HepG2 (cell line): Measurements from ENCODE around the gene NBEAL1. TPM values are rescaled to one million over a fixed set of nuclear protein-coding genes. Genes with fewer than 3 reads are reported as not detected.

ENCODE experiments used
- CCDC6 ChIP-seq: sonication (generic); formaldehyde crosslinking; IDR thresholded peaks from 2 replicates; pipeline ENCODE4 v1.8.1; 2022; ENCODE audit warnings: mild to moderate bottlenecking, missing genetic modification reagents, moderate library complexity
- GATAD1 ChIP-seq: IDR thresholded peaks from 2 replicates; pipeline ENCODE4 v1.6.1; 2016; ENCODE audit warnings: missing genetic modification reagents, missing compliant biosample characterization
- IKZF5 ChIP-seq: IDR thresholded peaks from 2 replicates; pipeline ENCODE4 v1.6.1; 2018; ENCODE audit warnings: missing genetic modification reagents, mild to moderate bottlenecking, missing compliant biosample characterization
- LCORL ChIP-seq, 2 experiments: fragments of 450-650 bp in 1 of 2; sonication (generic) in 1 of 2; formaldehyde crosslinking in 1 of 2; IDR thresholded peaks; 2 replicates each; pipeline versions ENCODE4 v1.5.0 to v1.6.1; 2017 to 2020; ENCODE audit warnings: antibody characterized with exemption in 1 of 2, missing genetic modification reagents in 1 of 2
- MAFK ChIP-seq, 2 experiments: IDR thresholded peaks in 1 of 2; conservative IDR thresholded peaks in 1 of 2; 2 replicates each; pipeline ENCODE4 v1.6.1; 2011; ENCODE audit warnings: improper control_type of control experiment in 2 of 2, low read length in 2 of 2
- NFATC3 ChIP-seq: sonication (generic); formaldehyde crosslinking; IDR thresholded peaks from 2 replicates; pipeline ENCODE4 v1.5.1; 2020; ENCODE audit warnings: mild to moderate bottlenecking, missing genetic modification reagents
- NR2C2 ChIP-seq: sonication (generic); formaldehyde crosslinking; IDR thresholded peaks from 2 replicates; pipeline ENCODE4 v1.4.0; 2020; ENCODE audit warnings: missing genetic modification reagents, mild to moderate bottlenecking, moderate library complexity, borderline replicate concordance
- PHF20 ChIP-seq: sonication (generic); formaldehyde crosslinking; IDR thresholded peaks from 2 replicates; pipeline ENCODE4 v1.5.0; 2020; ENCODE audit warnings: mild to moderate bottlenecking, missing genetic modification reagents
- POGZ ChIP-seq: sonication (generic); formaldehyde crosslinking; IDR thresholded peaks from 2 replicates; pipeline ENCODE4 v1.4.0; 2020; ENCODE audit warnings: mild to moderate bottlenecking, missing genetic modification reagents
- RXRB ChIP-seq: IDR thresholded peaks from 2 replicates; pipeline ENCODE4 v1.6.1; 2016; ENCODE audit warnings: borderline replicate concordance, missing genetic modification reagents, missing compliant biosample characterization
- SATB2 ChIP-seq: sonication (generic); formaldehyde crosslinking; IDR thresholded peaks from 2 replicates; pipeline ENCODE4 v1.5.0; 2020; ENCODE audit warnings: missing genetic modification reagents
- SOX6 ChIP-seq, 2 experiments: fragments of 450-650 bp in 1 of 2; sonication (generic) in 1 of 2; formaldehyde crosslinking in 1 of 2; IDR thresholded peaks; 2 replicates each; pipeline versions ENCODE4 v1.4.0 to v1.6.1; 2017 to 2020; ENCODE audit warnings: antibody characterized with exemption in 1 of 2, mild to moderate bottlenecking in 1 of 2, missing genetic modification reagents in 1 of 2
- STAT6 ChIP-seq: sonication (generic); formaldehyde crosslinking; IDR thresholded peaks from 2 replicates; pipeline ENCODE4 v1.4.0; 2020; ENCODE audit warnings: missing genetic modification reagents, mild to moderate bottlenecking, borderline replicate concordance
- TSC22D2 ChIP-seq: sonication (generic); formaldehyde crosslinking; IDR thresholded peaks from 2 replicates; pipeline ENCODE4 v1.5.1; 2020; ENCODE audit warnings: missing genetic modification reagents, mild to moderate bottlenecking, borderline replicate concordance
- ZBTB43 ChIP-seq: sonication (generic); formaldehyde crosslinking; conservative IDR thresholded peaks from 2 replicates; pipeline ENCODE4 v1.4.0; 2020; ENCODE audit warnings: missing genetic modification reagents
- ZNF362 ChIP-seq: sonication (generic); formaldehyde crosslinking; IDR thresholded peaks from 2 replicates; pipeline ENCODE4 v1.4.0; 2020; ENCODE audit warnings: missing genetic modification reagents, mild to moderate bottlenecking, borderline replicate concordance
- ZNF44 ChIP-seq: sonication (generic); formaldehyde crosslinking; IDR thresholded peaks from 2 replicates; pipeline ENCODE4 v1.5.1; 2020; ENCODE audit warnings: mild to moderate bottlenecking, missing genetic modification reagents
- ZNF441 ChIP-seq: sonication (generic); formaldehyde crosslinking; IDR thresholded peaks from 2 replicates; pipeline ENCODE4 v1.7.0; 2021; ENCODE audit warnings: missing genetic modification reagents, borderline replicate concordance
- ZNF576 ChIP-seq: sonication (generic); formaldehyde crosslinking; IDR thresholded peaks from 2 replicates; pipeline ENCODE4 v1.4.0; 2020; ENCODE audit warnings: mild to moderate bottlenecking, missing genetic modification reagents
- ZNF597 ChIP-seq: sonication (generic); formaldehyde crosslinking; IDR thresholded peaks from 2 replicates; pipeline ENCODE4 v1.5.0; 2020; ENCODE audit warnings: missing genetic modification reagents
- ZNF766 ChIP-seq: sonication (generic); formaldehyde crosslinking; IDR thresholded peaks from 2 replicates; pipeline ENCODE4 v1.5.0; 2020; ENCODE audit warnings: missing genetic modification reagents, borderline replicate concordance
- polyA plus RNA-seq, 8 experiments: library from polyadenylated mRNA; depleted of rRNA in 3 of 8; stranded (reverse) in 7 of 8; unstranded in 1 of 8; fragments of >200 nt; fragmentation: Illumina TruSeq in 4 of 8; extraction: Trizol in 4 of 8; gene quantifications; 2 replicates each; pipeline versions ENCODE4 v1.2.1 to v1.2.3, GENCODE V29; 2011 to 2016; ENCODE audit warnings: low read depth in 4 of 8, missing spikeins in 1 of 8, mixed read lengths in 1 of 8; ENCODE audit not compliant: insufficient read depth in 1 of 8
- total RNA-seq, 5 experiments: library from RNA; depleted of rRNA; stranded (reverse); fragments of >200 nt; fragmentation: Illumina TruSeq; extraction: Trizol; gene quantifications; 2 replicates each; pipeline ENCODE4 v1.2.3, GENCODE V29; 2016; ENCODE audit warnings: low read depth in 1 of 5

Gene NBEAL1
- total and polyA plus RNA-seq, 2 of the 13 experiments (the other 11 are each of a cell fraction or from before 2014, with no cell fraction given) = 6.4 to 15.7 TPM

GRCh38 chr2:203225423-203226039 is 210.9 kb downstream of the NBEAL1 start (continued):
- TF ChIP-seq POGZ = peak; percentile 19; the same call in 1 of the 2 replicates
- TF ChIP-seq ZNF44 = no peak
- TF ChIP-seq SATB2 (CRISPR knock-in tag) = no peak
- TF ChIP-seq ZNF766 (CRISPR knock-in tag) = no peak
- no peak for TF ChIP-seq CCDC6 (CRISPR knock-in tag)
- no peak for TF ChIP-seq MAFK (conservative IDR thresholded peaks at IDR 0.05 in 1 of 2, IDR thresholded peaks at IDR 0.05 in 1 of 2; ENCODE audit: low read length in 2 of 2)
- TF ChIP-seq STAT6 (CRISPR knock-in tag) = 0 out of 2 replicates have a peak, but pooled peaks have one; percentile 44
- no peak for TF ChIP-seq NR2C2 (CRISPR knock-in tag)
- no peak for TF ChIP-seq LCORL (IDR thresholded peaks at IDR 0.05)
- 0 out of 2 replicates have a peak, but pooled peaks have one; percentile 36 for TF ChIP-seq LCORL (CRISPR knock-in tag; IDR thresholded peaks at IDR 0.05)
- TF ChIP-seq NFATC3 (CRISPR knock-in tag) = no peak
- TF ChIP-seq RXRB (CRISPR knock-in tag) = no peak
- no peak for TF ChIP-seq TSC22D2 (CRISPR knock-in tag)
- no peak for TF ChIP-seq PHF20 (CRISPR knock-in tag)
- TF ChIP-seq IKZF5 (CRISPR knock-in tag) = 0 out of 2 replicates have a peak, but pooled peaks have one; percentile 38
- no peak for TF ChIP-seq ZNF362 (CRISPR knock-in tag)
- no peak for TF ChIP-seq ZNF576 (CRISPR knock-in tag)
- TF ChIP-seq GATAD1 (CRISPR knock-in tag) = no peak
- TF ChIP-seq ZNF441 (CRISPR knock-in tag) = no peak
- TF ChIP-seq SOX6 (IDR thresholded peaks at IDR 0.05) = no peak
- 0 out of 2 replicates have a peak, but pooled peaks have one; percentile 18 for TF ChIP-seq SOX6 (CRISPR knock-in tag; IDR thresholded peaks at IDR 0.05)
- no peak for TF ChIP-seq ZBTB43 (CRISPR knock-in tag)
- no peak for TF ChIP-seq ZNF597 (CRISPR knock-in tag)
